HPDE6-E6E7 (cell line): ENCODE measurements around the gene SAE1.
"Not testable (repeated sequence)": the region's sequence is repeated elsewhere in the genome, so short reads cannot be mapped to it uniquely, and the experiment has no call there.

Experiments used
- DNase-seq: peaks from one replicate; pipeline ENCODE4 v3.0.0; 2011; ENCODE audit warnings: missing footprints; ENCODE audit errors: extremely low spot score

SAE1 gene

DNA sequence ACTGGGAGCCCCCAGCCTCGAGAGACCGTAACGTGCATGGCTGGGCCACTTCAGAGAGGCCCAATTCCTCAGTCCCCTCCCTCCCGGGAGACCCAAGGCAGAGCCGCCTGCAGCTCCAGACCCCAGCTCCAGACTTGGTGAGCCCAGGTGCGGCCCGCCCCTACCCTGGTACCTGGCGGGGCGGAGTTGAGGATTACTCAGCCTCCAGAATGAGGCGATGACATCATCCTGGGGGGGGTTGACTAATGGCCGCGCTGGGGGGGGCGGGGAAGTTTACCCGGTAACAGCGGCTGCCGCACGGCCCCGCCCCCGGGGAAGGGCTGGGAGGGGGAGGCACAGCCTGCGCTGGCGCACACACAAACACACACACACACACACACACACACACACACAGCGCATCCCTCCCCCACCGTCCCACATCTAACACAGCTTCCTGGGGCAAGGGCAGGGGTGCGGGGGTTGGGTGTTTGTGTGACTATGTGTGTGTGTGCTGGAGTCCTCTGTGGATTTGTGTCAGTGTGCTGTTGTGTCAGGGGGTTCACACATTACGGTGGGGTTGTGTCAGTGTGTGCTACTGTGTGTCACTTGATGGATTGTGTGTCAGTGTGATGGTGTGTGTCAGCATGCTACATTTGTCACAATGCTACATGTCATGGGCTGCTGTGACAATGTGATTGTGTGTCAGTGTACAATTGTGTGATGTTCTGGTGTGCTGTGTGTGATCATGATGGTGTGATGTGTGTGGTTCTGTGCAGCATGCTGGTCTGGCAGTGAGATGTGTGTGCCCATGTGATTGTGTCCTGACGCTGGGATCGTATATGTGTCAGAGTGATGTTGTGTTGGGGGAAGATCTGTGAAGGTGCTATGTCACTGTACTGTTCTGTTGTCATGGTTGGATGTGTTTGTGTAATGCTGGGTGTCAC, 110.6 kb downstream of the SAE1 start:
- peak; percentile 87 for DNase-seq

- no peak for DNase-seq
Observed at GRCh38 chr19:47241919-47242577, 111.4 kb downstream of the SAE1 start.

GRCh38 chr19:47243364-47243775, 112.7 kb downstream of the SAE1 start:
- no peak for DNase-seq

- peak; percentile 93 for DNase-seq
Observed at GRCh38 chr19:47243776-47244547, 113.3 kb downstream of the SAE1 start.

DNA sequence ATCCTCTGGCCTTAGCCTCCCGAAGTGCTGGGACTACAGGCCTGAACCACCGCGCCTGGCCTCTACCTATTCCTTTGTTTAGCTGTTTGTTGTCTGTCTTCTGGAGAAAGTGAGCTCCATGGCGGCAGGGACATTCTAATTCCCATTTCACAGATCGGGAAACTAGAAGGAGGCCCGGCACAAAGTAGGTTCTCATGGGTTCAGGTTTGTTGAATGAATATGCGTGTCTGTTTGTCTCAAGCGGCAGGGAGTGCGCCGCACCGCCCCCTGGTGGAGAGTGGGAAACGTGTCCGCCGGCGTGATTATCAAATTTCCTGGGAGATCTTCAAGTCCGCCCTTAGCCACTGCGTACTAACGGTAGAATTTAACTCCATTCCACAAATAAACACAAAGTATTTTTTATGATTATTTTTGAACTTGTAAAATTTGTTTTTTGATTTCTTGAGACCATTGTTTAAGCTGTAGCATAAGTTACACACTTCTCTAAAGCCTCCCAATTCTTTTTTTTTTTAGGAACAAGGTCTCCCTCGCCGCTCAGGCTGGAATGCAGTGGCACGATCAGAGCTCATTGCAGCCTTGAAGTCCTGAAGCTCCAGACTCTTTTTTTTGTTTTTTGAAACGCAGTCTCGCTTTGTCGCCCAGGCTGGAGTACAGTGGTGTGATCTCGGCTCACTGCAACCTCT, 116.8 kb downstream of the SAE1 start:
- DNase-seq: no peak

DNA sequence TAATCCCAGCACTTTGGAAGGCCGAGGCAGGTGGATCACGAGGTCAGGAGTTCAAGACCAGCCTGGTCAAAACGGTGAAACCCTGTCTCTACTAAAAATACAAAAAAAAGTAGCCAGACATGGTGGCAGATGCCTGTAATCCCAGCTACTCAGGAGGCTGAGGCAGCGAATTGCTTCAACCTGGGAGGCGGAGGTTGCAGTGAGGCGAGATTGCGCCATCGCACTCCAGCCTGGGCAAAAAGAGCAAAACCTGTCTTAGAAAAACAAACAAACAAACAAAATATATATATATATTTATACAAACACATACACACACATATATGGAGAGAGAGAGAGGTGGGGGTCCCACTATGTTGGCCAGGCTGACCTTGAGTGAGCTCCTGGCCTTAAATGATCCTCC, 122.4 kb downstream of the SAE1 start:
- not testable (repeated sequence) for DNase-seq

DNA sequence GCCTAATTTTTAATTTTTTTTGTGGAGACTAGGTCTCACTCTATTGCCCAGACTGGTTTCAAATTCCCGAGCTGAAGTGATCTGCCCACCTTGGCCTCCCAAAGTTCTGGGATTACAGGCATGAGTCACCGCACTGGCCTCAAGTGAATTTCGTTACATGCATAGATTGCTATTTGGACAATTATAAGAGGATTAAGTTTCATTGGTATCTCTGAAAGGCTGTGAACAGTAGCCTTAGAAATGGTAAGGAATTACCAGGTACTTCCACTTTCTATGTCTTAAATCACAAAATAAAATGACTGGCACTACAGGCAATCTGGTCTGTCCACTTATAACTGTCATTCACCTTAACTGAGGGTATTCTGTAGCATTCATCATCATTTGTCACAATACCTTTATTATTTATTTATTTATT, 122.8 kb downstream of the SAE1 start:
- DNase-seq: no peak

GRCh38 chr19:47253970-47254369, 123.3 kb downstream of the SAE1 start:
- no peak for DNase-seq

DNA sequence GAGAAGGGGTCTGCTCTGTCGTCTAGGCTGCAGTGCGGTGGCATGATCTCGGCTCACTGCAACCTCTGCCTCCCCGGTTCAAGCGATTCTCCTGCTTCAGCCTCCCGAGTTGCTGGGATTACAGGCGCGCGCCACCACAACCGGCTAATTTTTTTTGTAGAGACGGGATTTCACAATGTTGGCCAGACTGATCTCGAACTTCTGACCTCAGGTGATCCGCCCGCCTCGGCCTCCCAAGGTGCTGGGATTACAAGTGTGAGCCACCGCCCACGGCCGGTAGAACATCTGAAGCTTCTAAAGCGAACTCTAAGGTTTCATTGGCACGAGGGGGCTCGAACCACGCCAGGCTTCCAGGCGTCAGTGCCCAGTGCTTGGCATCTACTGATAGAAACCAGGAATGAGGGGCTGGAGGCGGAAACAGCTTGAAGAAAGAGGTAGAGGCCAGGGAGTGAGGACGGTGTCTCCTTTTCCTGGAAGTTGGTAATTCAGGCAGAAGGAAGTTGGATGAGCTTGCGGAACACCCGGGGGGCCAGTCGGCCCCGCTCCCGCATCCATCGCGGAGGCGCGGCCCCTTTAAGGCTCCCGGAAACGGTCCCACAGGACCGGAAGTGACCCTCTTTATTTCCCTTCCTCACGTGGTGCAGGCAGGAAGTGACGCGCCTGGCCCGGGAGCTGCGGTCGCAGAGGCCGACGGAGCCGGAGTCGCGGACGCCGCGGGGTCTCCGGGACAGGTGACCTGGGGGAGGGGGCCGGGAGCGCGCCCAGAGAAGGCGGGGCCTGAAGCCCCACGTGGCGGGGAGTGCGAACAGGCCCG, 125.5 kb downstream of the SAE1 start, which contains the start of gene CCDC9:
CCDC9 (plus strand) TSS at position 647 of the 814 bp plus-strand sequence. CDS start 1,876 bp downstream, outside the sequence.
- peak; percentile 89 for DNase-seq

DNA sequence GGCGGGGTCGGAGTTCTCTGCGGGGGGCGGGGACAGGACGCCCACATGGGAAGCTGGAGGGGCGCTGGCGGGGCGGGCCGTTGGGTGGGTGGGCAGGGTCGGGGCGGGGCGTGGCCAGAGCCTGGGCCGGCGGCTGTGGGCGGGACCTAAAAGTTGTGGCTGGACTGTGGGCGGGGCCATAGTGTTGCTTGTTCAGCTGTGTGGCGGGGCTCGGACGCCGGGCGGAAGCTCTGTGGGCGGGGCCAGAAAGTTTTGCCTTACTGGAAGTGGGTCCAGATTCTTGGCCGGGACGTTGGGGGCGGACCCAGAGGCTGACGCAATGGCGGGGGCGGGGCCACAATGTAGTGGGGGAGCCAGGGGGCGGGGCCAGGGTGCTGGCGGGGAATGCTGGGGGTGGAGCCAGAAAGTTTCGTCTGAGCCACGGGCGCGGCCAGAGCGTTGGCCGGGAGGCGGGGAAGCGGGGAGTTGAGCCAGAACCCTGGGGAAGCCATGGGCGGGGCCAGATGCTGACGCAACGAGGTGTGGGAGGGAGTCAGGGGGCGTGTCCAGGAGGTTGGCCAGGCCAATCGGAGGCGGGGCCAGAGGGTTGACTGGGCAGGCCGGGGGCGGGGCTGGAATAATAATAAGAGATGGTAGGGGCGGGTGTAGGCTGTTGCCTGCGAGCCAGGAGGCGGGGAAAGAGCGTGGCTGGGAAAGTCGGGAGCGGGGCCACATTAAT, 126.2 kb downstream of the SAE1 start:
- DNase-seq: peak; percentile 95

DNA sequence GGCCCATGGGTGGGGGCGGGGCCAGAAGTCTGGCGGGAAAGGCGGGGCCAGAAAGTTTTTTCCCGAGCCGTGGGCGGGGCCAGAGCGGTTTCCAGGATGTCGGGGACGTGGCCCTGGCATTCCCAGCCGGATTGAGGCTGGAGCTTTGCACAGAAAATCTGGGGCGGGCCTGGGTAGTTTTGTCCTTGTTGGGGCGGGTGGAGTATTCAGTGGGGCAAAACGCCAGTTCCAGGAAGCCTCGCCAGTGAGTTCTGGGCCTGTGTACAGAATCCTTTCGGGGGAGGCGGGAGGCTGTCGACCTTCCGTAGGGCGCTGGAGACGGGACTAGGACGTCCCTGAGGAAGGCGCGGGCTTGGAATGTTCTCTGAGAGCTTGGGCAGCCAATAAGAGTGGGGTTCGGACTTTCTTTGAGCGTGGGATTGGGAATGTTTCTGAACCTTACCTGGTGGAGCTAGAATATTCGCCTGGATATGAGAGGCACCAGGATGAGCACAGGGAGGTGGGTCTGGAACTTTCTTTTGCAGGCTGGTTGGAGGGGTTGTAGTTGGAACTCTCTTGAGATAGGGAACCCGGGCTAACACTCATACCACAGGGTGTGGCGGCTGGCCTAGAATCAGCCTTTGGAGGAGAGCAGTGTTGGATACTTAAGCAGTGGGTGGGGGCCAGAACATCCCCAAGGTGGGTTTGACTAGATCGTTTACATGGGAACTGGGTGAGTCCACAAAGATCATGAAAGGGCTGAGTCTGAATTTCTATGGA, 127.0 kb downstream of the SAE1 start:
- no peak for DNase-seq

DNA sequence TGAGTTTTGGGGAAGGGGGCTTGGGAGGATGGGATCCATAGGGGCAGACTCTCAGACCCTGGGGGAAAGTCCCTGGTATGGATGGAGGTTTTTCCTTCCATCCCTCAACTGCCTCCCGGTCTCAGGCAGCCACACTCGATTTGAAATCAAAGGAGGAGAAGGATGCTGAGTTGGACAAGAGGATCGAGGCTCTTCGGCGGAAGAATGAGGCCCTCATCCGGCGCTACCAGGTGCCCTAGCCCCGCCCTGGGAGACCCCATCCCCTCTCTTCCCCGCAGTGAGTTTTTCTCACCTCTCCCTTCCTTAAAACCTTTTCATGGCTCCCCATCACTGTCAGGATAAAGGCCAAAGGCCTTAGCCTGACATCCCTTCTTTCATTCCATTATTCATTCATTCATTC, 127.8 kb downstream of the SAE1 start:
- DNase-seq: no peak

GRCh38 chr19:47258895-47259555, 128.4 kb downstream of the SAE1 start:
- no peak for DNase-seq
